CD14-positive monocyte (primary cell): Measurements from ENCODE around the gene DYRK1A. TPM values are rescaled to one million over a fixed set of nuclear protein-coding genes. Genes with fewer than 3 reads are reported as not detected.

Source experiments
- DNase-seq, 3 donors: peaks; one replicate each; pipeline ENCODE4 v3.0.0-alpha.2; 2011 to 2022
- H2AFZ ChIP-seq: 2 replicates; pipeline ENCODE4 v1.6.0; 2012; ENCODE audit warnings: mild to moderate bottlenecking, low read depth, low read length, inconsistent platforms; ENCODE audit not compliant: insufficient read depth, poor library complexity, severe bottlenecking
- H3K27ac ChIP-seq, 2 donors: 1 replicate in 1 of 2; 2 replicates in 1 of 2; pipeline ENCODE4 v1.5.1; 2012 to 2013; ENCODE audit warnings: low read length in 2 of 2, control low read depth in 1 of 2, inconsistent platforms in 1 of 2, low read depth in 1 of 2, mild to moderate bottlenecking in 1 of 2
- H3K27me3 ChIP-seq, 2 donors: one replicate each; pipeline versions ENCODE4 v1.6.0 to v1.6.1; 2011 to 2013; ENCODE audit warnings: low read length in 2 of 2; ENCODE audit not compliant: control insufficient read depth in 2 of 2, insufficient read depth in 2 of 2
- H3K36me3 ChIP-seq, 2 donors: replicated peaks in 1 of 2; 1 replicate in 1 of 2; 2 replicates in 1 of 2; pipeline versions ENCODE4 v1.5.1 to v1.6.1; 2012 to 2013; ENCODE audit warnings: low read length in 2 of 2, control low read depth in 1 of 2, inconsistent platforms in 1 of 2, mild to moderate bottlenecking in 1 of 2; ENCODE audit not compliant: insufficient read depth in 2 of 2, control insufficient read depth in 1 of 2
- H3K4me1 ChIP-seq, 2 donors: 1 replicate in 1 of 2; 2 replicates in 1 of 2; pipeline versions ENCODE4 v1.5.1 to v1.6.1; 2012 to 2013; ENCODE audit warnings: low read length in 2 of 2, control low read depth in 1 of 2, inconsistent platforms in 1 of 2, mild to moderate bottlenecking in 1 of 2, moderate library complexity in 1 of 2; ENCODE audit not compliant: insufficient read depth in 2 of 2, control insufficient read depth in 1 of 2
- H3K4me2 ChIP-seq: replicated peaks from 2 replicates; pipeline ENCODE3; 2012; ENCODE audit warnings: low read length, moderate library complexity, mild to moderate bottlenecking; ENCODE audit not compliant: poor library complexity, severe bottlenecking; ENCODE audit errors: extremely low read depth
- H3K4me3 ChIP-seq, 3 experiments: fragments of 200-600 bp in 1 of 3; sonication (generic) in 1 of 3; replicated peaks in 1 of 3; 1 replicate in 2 of 3; 2 replicates in 1 of 3; pipeline ENCODE4 v1.5.1; 2011 to 2013; ENCODE audit warnings: low read length in 3 of 3, mild to moderate bottlenecking in 3 of 3, control low read depth in 2 of 3, low read depth in 2 of 3, inconsistent platforms in 1 of 3, moderate library complexity in 1 of 3
- H3K79me2 ChIP-seq: 2 replicates; pipeline ENCODE4 v1.6.0; 2012; ENCODE audit warnings: mild to moderate bottlenecking, control low read depth, inconsistent platforms, low read length, moderate library complexity; ENCODE audit not compliant: insufficient read depth
- H3K9ac ChIP-seq: 2 replicates; pipeline ENCODE4 v1.6.0; 2017; ENCODE audit warnings: low read length, mild to moderate bottlenecking; ENCODE audit not compliant: insufficient read depth, poor library complexity, severe bottlenecking
- H3K9me3 ChIP-seq, 2 donors: replicated peaks in 1 of 2; 1 replicate in 1 of 2; 2 replicates in 1 of 2; pipeline versions ENCODE4 v1.5.1 to v1.6.1; 2012 to 2013; ENCODE audit warnings: low read length in 2 of 2, control low read depth in 1 of 2; ENCODE audit not compliant: control insufficient read depth in 1 of 2, insufficient read depth in 1 of 2
- H4K20me1 ChIP-seq: 2 replicates; pipeline ENCODE4 v1.6.0; 2012; ENCODE audit warnings: mild to moderate bottlenecking, low read length, control low read depth, moderate library complexity; ENCODE audit not compliant: insufficient read depth
- H3K27ac Mint-ChIP-seq, 7 donors: one replicate each; pipeline ENCODE4 v1.8.0; 2020; ENCODE audit warnings: mild to moderate bottlenecking in 7 of 7, mixed read lengths in 7 of 7, moderate library complexity in 6 of 7, inconsistent platforms in 2 of 7
- H3K27me3 Mint-ChIP-seq, 3 donors: one replicate each; pipeline ENCODE4 v1.8.0; 2021 to 2022; ENCODE audit warnings: low read depth in 3 of 3, mild to moderate bottlenecking in 3 of 3, mixed read lengths in 3 of 3, moderate library complexity in 3 of 3, inconsistent platforms in 1 of 3
- H3K36me3 Mint-ChIP-seq, 2 donors: one replicate each; pipeline ENCODE4 v1.8.0; 2020; ENCODE audit warnings: mixed read lengths in 2 of 2, inconsistent platforms in 1 of 2, mild to moderate bottlenecking in 1 of 2
- H3K4me1 Mint-ChIP-seq: one replicate; pipeline ENCODE4 v1.8.0; 2020; ENCODE audit warnings: mild to moderate bottlenecking, mixed read lengths
- H3K4me3 Mint-ChIP-seq, 2 donors: one replicate each; pipeline ENCODE4 v1.8.0; 2020; ENCODE audit warnings: mild to moderate bottlenecking in 2 of 2, mixed read lengths in 2 of 2, moderate library complexity in 1 of 2
- H3K9me3 Mint-ChIP-seq, 7 donors: one replicate each; pipeline ENCODE4 v1.8.0; 2020 to 2022; ENCODE audit warnings: mixed read lengths in 7 of 7, mild to moderate bottlenecking in 6 of 7, moderate library complexity in 6 of 7, inconsistent platforms in 2 of 7
- CTCF ChIP-seq: fragments of 200-600 bp; IDR thresholded peaks from one replicate; pipeline ENCODE4 v1.8.0; 2022; ENCODE audit warnings: antibody characterized with exemption, mild to moderate bottlenecking
- WGBS: methylation state at CpG from one replicate; pipeline ENCODE4 v1.1.5; 2013; ENCODE audit warnings: missing lambda C conversion rate; ENCODE audit not compliant: insufficient coverage; 5-methylcytosine and 5-hydroxymethylcytosine counted together
- intact Hi-C, 2 donors: fragments of 100-400 bp; cut with micrococcal nuclease; formaldehyde crosslinking; loops; one replicate each; pipeline versions ENCODE4 v1.15.0 to v1.15.1; 2023
- polyA plus RNA-seq, 3 donors: library from polyadenylated mRNA; depleted of rRNA in 1 of 3; unstranded in 2 of 3; stranded (reverse) in 1 of 3; fragments of 300-500 nt in 2 of 3; fragments of >200 nt in 1 of 3; fragmentation: Illumina TruSeq in 2 of 3; gene quantifications; 1 replicate in 2 of 3; 2 replicates in 1 of 3; pipeline ENCODE4 v1.2.3, GENCODE V29; 2012 to 2021

DYRK1A gene
- polyA plus RNA-seq, 3 donors = 1.8 to 53.5 (median 2.4) TPM

GRCh38 chr21:37489553-37489952 lies 123.0 kb downstream of the DYRK1A start:
- peaks cover 64 to 92% of the 10 kb centered on the region in 2 donors for H3K36me3 ChIP-seq

GRCh38 chr21:37490084-37490483 lies 123.5 kb downstream of the DYRK1A start:
- Histone ChIP-seq H3K36me3 (peaks cover 65 to 92% of the 10 kb centered on the region in 2 donors), H3K4me2 (no peak overlapping the region), H3K9ac (no peak overlapping the region), H3K27me3 (no peaks in the 10 kb centered on the region), H3K79me2 (peaks cover 7% of the 10 kb centered on the region), H3K9me3 (no peaks in the 10 kb centered on the region), H3K4me1 (no peaks in the 10 kb centered on the region), H3K27ac (no peak overlapping the region), H4K20me1 (peaks cover 35% of the 10 kb centered on the region), H2AFZ (no peak overlapping the region), H3K4me3 (no peak overlapping the region)
- no peak overlapping the region for H3K4me3 Mint-ChIP-seq
- H3K4me1 Mint-ChIP-seq = no peaks in the 10 kb centered on the region
- 85% methylated on average over 7 of the region's 7 CpGs for WGBS
- intact Hi-C loops = loop anchor here in 1 of 2 donors (10.0 kb wide), 1 partner anchor 1105 kb away; the partner anchor contains the start of gene CHAF1B
- TF ChIP-seq CTCF = no peak
- no peaks in the 10 kb centered on the region for H3K27me3 Mint-ChIP-seq
- H3K36me3 Mint-ChIP-seq = peaks cover 62 to 68% of the 10 kb centered on the region in 2 donors
- no peaks in the 10 kb centered on the region for H3K9me3 Mint-ChIP-seq
- H3K27ac Mint-ChIP-seq = no peak overlapping the region
- no peak for DNase-seq

More at GRCh38 chr21:37489553-37489952, 123.0 kb downstream of the DYRK1A start:
- Histone ChIP-seq H3K27me3 (no peaks in the 10 kb centered on the region), H3K9me3 (no peaks in the 10 kb centered on the region), H2AFZ (no peak overlapping the region), H3K27ac (no peak overlapping the region), H3K9ac (no peak overlapping the region), H3K4me3 (no peak overlapping the region), H3K4me1 (no peaks in the 10 kb centered on the region), H4K20me1 (peaks cover 41% of the 10 kb centered on the region), H3K4me2 (no peak overlapping the region), H3K79me2 (peaks cover 5% of the 10 kb centered on the region)
- Mint-ChIP-seq H3K4me1 (no peaks in the 10 kb centered on the region), H3K27me3 (peaks cover 0 to 2% (median 0%) of the 10 kb centered on the region in 3 donors), H3K27ac (peak overlapping the region in 2 of 7 donors; percentile 23 to 30), H3K9me3 (no peaks in the 10 kb centered on the region), H3K4me3 (no peak overlapping the region), H3K36me3 (peaks cover 62 to 64% of the 10 kb centered on the region in 2 donors)
- intact Hi-C loops = no loop called here
- no peak for TF ChIP-seq CTCF
- no CpG with 5 or more reads among the region's 1 CpG for WGBS
- no peak for DNase-seq
